Nephron (organoid): ENCODE measurements around the gene LGALS13.

Experiments used
- H3K27ac Mint-ChIP-seq, 3 experiments: 2 replicates each; pipeline ENCODE4 v1.8.0; 2020; ENCODE audit warnings: mixed read lengths in 3 of 3, mild to moderate bottlenecking in 2 of 3, moderate library complexity in 1 of 3
- H3K27me3 Mint-ChIP-seq: 2 replicates; pipeline ENCODE4 v1.8.0; 2021; ENCODE audit warnings: low read depth, mild to moderate bottlenecking, moderate library complexity, mixed read lengths
- H3K36me3 Mint-ChIP-seq: 2 replicates; pipeline ENCODE4 v1.8.0; 2020; ENCODE audit warnings: low read depth, mixed read lengths
- H3K4me1 Mint-ChIP-seq: 2 replicates; pipeline ENCODE4 v1.8.0; 2020; ENCODE audit warnings: mixed read lengths
- H3K4me3 Mint-ChIP-seq, 3 experiments: 2 replicates each; pipeline ENCODE4 v1.8.0; 2020; ENCODE audit warnings: mild to moderate bottlenecking in 3 of 3, mixed read lengths in 3 of 3, moderate library complexity in 2 of 3
- H3K9me3 Mint-ChIP-seq: 2 replicates; pipeline ENCODE4 v1.8.0; 2020; ENCODE audit warnings: mixed read lengths
- CTCF ChIP-seq, 3 experiments: fragments of 200-600 bp; sonication (generic); IDR thresholded peaks; one replicate each; pipeline ENCODE4 v1.5.0; 2021; ENCODE audit warnings: antibody characterized with exemption in 3 of 3; ENCODE audit not compliant: unreplicated experiment in 3 of 3

LGALS13 gene

GRCh38 chr19:39602224-39602623 lies at the start of gene LGALS13:
Gene LGALS13, plus strand, starts transcription at chr19:39602524. Its CDS starts 45 bp downstream, at chr19:39602569.
- no peak within 1 kb of the TSS for H3K4me3 Mint-ChIP-seq
- H3K36me3 Mint-ChIP-seq = no peaks in the 10 kb centered on the region

GRCh38 chr19:39553082-39553652 lies 49.2 kb upstream of the LGALS13 start:
- Mint-ChIP-seq H3K4me1 (no peaks in the 10 kb centered on the region), H3K4me3 (no peak overlapping the region), H3K27ac (no peak overlapping the region), H3K9me3 (no peaks in the 10 kb centered on the region), H3K27me3 (peaks cover 23% of the 10 kb centered on the region), H3K36me3 (no peaks in the 10 kb centered on the region)
- TF ChIP-seq CTCF (IDR thresholded peaks at IDR 0.05; ENCODE audit: unreplicated experiment in 3 of 3) = no peak

More at GRCh38 chr19:39602224-39602623, at the start of gene LGALS13:
- no peaks in the 10 kb centered on the region for H3K9me3 Mint-ChIP-seq
- no peak for TF ChIP-seq CTCF (IDR thresholded peaks at IDR 0.05; ENCODE audit: unreplicated experiment in 3 of 3)
- H3K4me1 Mint-ChIP-seq = no peaks in the 10 kb centered on the region
- H3K27ac Mint-ChIP-seq = no peak within 1 kb of the TSS
- H3K27me3 Mint-ChIP-seq = no peaks in the 10 kb centered on the region

- H3K36me3 Mint-ChIP-seq = no peaks in the 10 kb centered on the region
- TF ChIP-seq CTCF (IDR thresholded peaks at IDR 0.05; ENCODE audit: unreplicated experiment in 3 of 3) = no peak
- no peaks in the 10 kb centered on the region for H3K9me3 Mint-ChIP-seq
- peaks cover 28% of the 10 kb centered on the region for H3K27me3 Mint-ChIP-seq
- no peak overlapping the region for H3K27ac Mint-ChIP-seq
- no peak overlapping the region for H3K4me3 Mint-ChIP-seq
- no peaks in the 10 kb centered on the region for H3K4me1 Mint-ChIP-seq
Measured at GRCh38 chr19:39554701-39555311, 47.5 kb upstream of the LGALS13 start.

- no peaks in the 10 kb centered on the region for H3K4me1 Mint-ChIP-seq
- no peak overlapping the region for H3K4me3 Mint-ChIP-seq
- no peak overlapping the region for H3K27ac Mint-ChIP-seq
- no peak for TF ChIP-seq CTCF (IDR thresholded peaks at IDR 0.05; ENCODE audit: unreplicated experiment in 3 of 3)
- peaks cover 32% of the 10 kb centered on the region for H3K27me3 Mint-ChIP-seq
- no peaks in the 10 kb centered on the region for H3K36me3 Mint-ChIP-seq
- no peaks in the 10 kb centered on the region for H3K9me3 Mint-ChIP-seq
Measured at GRCh38 chr19:39555883-39556282, 46.4 kb upstream of the LGALS13 start.

GRCh38 chr19:39557811-39558623 lies 44.3 kb upstream of the LGALS13 start:
- Mint-ChIP-seq H3K36me3 (no peaks in the 10 kb centered on the region), H3K27ac (no peak overlapping the region), H3K27me3 (peaks cover 36% of the 10 kb centered on the region), H3K4me3 (no peak overlapping the region), H3K9me3 (no peaks in the 10 kb centered on the region), H3K4me1 (no peaks in the 10 kb centered on the region)
- no peak for TF ChIP-seq CTCF (IDR thresholded peaks at IDR 0.05; ENCODE audit: unreplicated experiment in 3 of 3)
